OCI-LY3 (cell line): ENCODE measurements around the gene TFPI.

ENCODE experiments used
- CTCF ChIP-seq: fragments of 200-600, 300-600 bp; sonication (generic); IDR thresholded peaks from 2 replicates; pipeline ENCODE4 v1.5.1; 2014; ENCODE audit warnings: antibody characterized with exemption, low read length, low read depth
- EZH2phosphoT487 ChIP-seq: fragments of 200-600 bp; shearing (Covaris generic); IDR thresholded peaks from 2 replicates; pipeline ENCODE4 v1.6.1; 2018; ENCODE audit warnings: antibody characterized with exemption, mixed run types, low read depth

- TF ChIP-seq CTCF: no peak
- TF ChIP-seq EZH2phosphoT487: no peak
Measured at GRCh38 chr2:187422282-187422681, 132.0 kb downstream of the TFPI start.
